Measurements from ENCODE around the gene SAV1. TPM values are rescaled to one million over a fixed set of nuclear protein-coding genes. Genes with fewer than 3 reads are reported as not detected.
"Not testable (repeated sequence)": the region's sequence is repeated elsewhere in the genome, so short reads cannot be mapped to it uniquely, and the experiment has no call there.

Gene SAV1
- total and polyA plus RNA-seq, 2 experiments from 2014 or later, result 74.2 to 82.8 TPM

- Mint-ChIP-seq H3K36me3 (ENCODE audit: low read depth) (peaks cover 24% of the 10 kb centered on the region), H3K27ac (peak overlapping the region; percentile 94), H3K9me3 (no peaks in the 10 kb centered on the region), H3K4me3 (no peak overlapping the region; the same call in 2 of the 3 replicates), H3K4me1 (peaks cover 16% of the 10 kb centered on the region), H3K27me3 (ENCODE audit: insufficient read depth, low read depth, poor library complexity) (peaks cover 4% of the 10 kb centered on the region)
- Histone ChIP-seq H3K4me2 (peak overlapping the region; percentile 77), H3K36me3 (ENCODE audit: insufficient read depth) (peaks cover 4% of the 10 kb centered on the region; the same call in 1 of the 2 replicates), H3K79me2 (replicated peaks; ENCODE audit: insufficient read depth) (peaks cover 55% of the 10 kb centered on the region), H3K4me1 (ENCODE audit: insufficient read depth) (peaks cover 29% of the 10 kb centered on the region), H4K20me1 (replicated peaks; ENCODE audit: insufficient read depth) (peaks cover 9% of the 10 kb centered on the region; the same call in 1 of the 2 replicates), H3F3A (replicated peaks; ENCODE audit: low read depth) (no peaks in the 10 kb centered on the region), H3K27me3 (ENCODE audit: insufficient read depth) (no peaks in the 10 kb centered on the region), H2AFZ (no peak overlapping the region), H3K27ac (ENCODE audit: low read depth) (peak overlapping the region; percentile 93), H3K4me3 (peak overlapping the region; percentile 65), H3K9me2 (ENCODE audit: insufficient read depth) (no peaks in the 10 kb centered on the region)
- TF ChIP-seq CREB1 (CRISPR knock-in tag; IDR thresholded peaks at IDR 0.05; ENCODE audit: low read depth) (no peak), STAT1 (IDR thresholded peaks at IDR 0.05; ENCODE audit: unreplicated experiment) (no peak), EZH2phosphoT487 (IDR thresholded peaks at IDR 0.05; ENCODE audit: unreplicated experiment) (no peak)
- peak; percentile 29 for ATAC-seq
- DNase-seq (ENCODE audit: low spot score), result peak; percentile 76
These were observed 1.1 kb downstream of the SAV1 start for GRCh38 chr14:50666772-50667683.

- H3K27me3 ChIP-seq (ENCODE audit: insufficient read depth); H3K9me2 ChIP-seq (ENCODE audit: insufficient read depth); H4K20me1 ChIP-seq (replicated peaks; ENCODE audit: insufficient read depth); ATAC-seq; H3K27me3 Mint-ChIP-seq (ENCODE audit: insufficient read depth, low read depth, poor library complexity); H3K9me3 Mint-ChIP-seq; H2AFZ ChIP-seq; H3F3A ChIP-seq (replicated peaks; ENCODE audit: low read depth); H3K27ac ChIP-seq (ENCODE audit: low read depth); H3K27ac Mint-ChIP-seq; DNase-seq (ENCODE audit: low spot score): not testable (repeated sequence)
- H3K4me1 ChIP-seq (ENCODE audit: insufficient read depth), result peaks cover 21% of the 10 kb centered on the region
- H3K4me3 Mint-ChIP-seq, result peak overlapping the region; percentile 51; the same call in 2 of the 3 replicates
- H3K79me2 ChIP-seq (replicated peaks; ENCODE audit: insufficient read depth), result peaks cover 72% of the 10 kb centered on the region
- H3K36me3 ChIP-seq (ENCODE audit: insufficient read depth), result peaks cover 13% of the 10 kb centered on the region; the same call in 1 of the 2 replicates
- H3K4me1 Mint-ChIP-seq, result peaks cover 22% of the 10 kb centered on the region
- peaks cover 42% of the 10 kb centered on the region for H3K36me3 Mint-ChIP-seq (ENCODE audit: low read depth)
- peak overlapping the region; percentile 77 for H3K4me2 ChIP-seq
- H3K4me3 ChIP-seq, result peak overlapping the region; percentile 65
These were observed 2.8 kb downstream of the SAV1 start for GRCh38 chr14:50665300-50665699.

GRCh38 chr14:50664579-50664978 lies 3.5 kb downstream of the SAV1 start:
- ATAC-seq; H3K27me3 Mint-ChIP-seq (ENCODE audit: insufficient read depth, low read depth, poor library complexity); H3K27me3 ChIP-seq (ENCODE audit: insufficient read depth); H3K4me3 ChIP-seq; H3K27ac Mint-ChIP-seq; H3K9me2 ChIP-seq (ENCODE audit: insufficient read depth); DNase-seq (ENCODE audit: low spot score); H3K27ac ChIP-seq (ENCODE audit: low read depth); H4K20me1 ChIP-seq (replicated peaks; ENCODE audit: insufficient read depth); H2AFZ ChIP-seq; H3K4me2 ChIP-seq; H3F3A ChIP-seq (replicated peaks; ENCODE audit: low read depth); H3K9me3 Mint-ChIP-seq: not testable (repeated sequence)
- Histone ChIP-seq H3K36me3 (ENCODE audit: insufficient read depth) (peaks cover 13% of the 10 kb centered on the region; the same call in 1 of the 2 replicates), H3K4me1 (ENCODE audit: insufficient read depth) (peaks cover 17% of the 10 kb centered on the region), H3K79me2 (replicated peaks; ENCODE audit: insufficient read depth) (peaks cover 79% of the 10 kb centered on the region)
- H3K4me3 Mint-ChIP-seq, result peak overlapping the region; percentile 15; the same call in 1 of the 3 replicates
- H3K36me3 Mint-ChIP-seq (ENCODE audit: low read depth), result peaks cover 49% of the 10 kb centered on the region
- peaks cover 22% of the 10 kb centered on the region for H3K4me1 Mint-ChIP-seq

Measured in GM23338 (cell line).